ENCODE measurements around the gene ZDHHC3.
"Not testable (repeated sequence)": the region's sequence is repeated elsewhere in the genome, so short reads cannot be mapped to it uniquely, and the experiment has no call there.

Gene ZDHHC3

DNA sequence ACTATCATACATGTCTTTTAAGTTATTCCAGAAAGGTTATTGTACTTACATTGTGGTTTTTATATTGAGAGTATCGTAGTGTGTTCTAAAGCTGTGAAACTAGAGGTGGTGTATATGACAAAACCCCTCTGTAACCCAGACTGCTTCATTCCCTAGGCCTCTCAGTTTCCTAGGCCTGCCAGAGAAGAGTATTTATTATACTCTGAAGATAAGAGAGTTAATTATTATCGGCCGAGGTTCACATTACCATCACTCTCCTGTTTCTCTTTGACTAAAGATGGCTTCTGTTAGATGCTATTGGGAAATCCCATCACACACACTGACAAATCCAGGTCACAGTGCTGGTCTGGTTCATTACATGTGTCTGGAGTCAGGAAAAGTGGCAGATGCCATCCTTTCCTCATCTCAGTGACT, 20.6 kb upstream of the ZDHHC3 start:
- DNase-seq (ENCODE audit: low read depth, low spot score), result no peak

DNA sequence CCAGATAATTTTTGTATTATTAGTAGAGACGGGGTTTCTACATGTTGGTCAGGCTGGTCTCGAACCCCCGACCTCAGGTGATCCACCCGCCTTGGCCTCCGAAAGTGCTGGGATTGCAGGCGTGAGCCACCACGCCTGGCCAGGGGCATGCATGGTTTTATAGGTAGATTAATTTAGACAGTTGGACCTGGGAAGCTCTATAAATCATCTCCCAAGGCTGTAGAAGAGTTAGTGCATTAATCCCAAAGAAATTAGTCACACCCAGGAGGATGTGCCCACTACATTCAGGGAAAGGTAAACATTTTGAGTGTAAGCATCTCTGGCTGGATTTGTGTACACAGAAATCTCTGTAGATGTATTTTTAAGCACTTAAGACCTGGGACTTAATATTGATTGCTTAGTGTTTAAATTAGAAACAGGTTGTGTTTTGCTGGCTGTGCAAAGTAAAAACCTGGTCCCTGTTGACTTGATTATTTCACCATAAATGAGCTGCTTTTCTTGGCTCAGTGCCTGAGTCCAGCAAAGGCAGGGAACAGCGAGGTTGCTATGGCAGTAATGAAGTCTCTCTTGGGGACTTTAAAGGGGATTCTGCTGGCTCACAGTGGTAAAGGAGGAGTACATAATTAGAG, 19.3 kb upstream of the ZDHHC3 start:
- no peak for DNase-seq (ENCODE audit: low read depth, low spot score)

GRCh38 chr3:44993471-44994205, 17.7 kb upstream of the ZDHHC3 start:
- no peak for DNase-seq (ENCODE audit: low read depth, low spot score)

GRCh38 chr3:44992555-44993470, 16.8 kb upstream of the ZDHHC3 start:
- no peak for DNase-seq (ENCODE audit: low read depth, low spot score)

- DNase-seq (ENCODE audit: low read depth, low spot score), result no peak
These were observed 15.4 kb upstream of the ZDHHC3 start for GRCh38 chr3:44991326-44991725.

GRCh38 chr3:44989636-44990373, 13.8 kb upstream of the ZDHHC3 start:
- DNase-seq (ENCODE audit: low read depth, low spot score), result no peak

- no peak for DNase-seq (ENCODE audit: low read depth, low spot score)
These were observed 13.2 kb upstream of the ZDHHC3 start for GRCh38 chr3:44989141-44989540.

- DNase-seq (ENCODE audit: low read depth, low spot score), result no peak
These were observed 12.1 kb upstream of the ZDHHC3 start for GRCh38 chr3:44988073-44988472.

DNA sequence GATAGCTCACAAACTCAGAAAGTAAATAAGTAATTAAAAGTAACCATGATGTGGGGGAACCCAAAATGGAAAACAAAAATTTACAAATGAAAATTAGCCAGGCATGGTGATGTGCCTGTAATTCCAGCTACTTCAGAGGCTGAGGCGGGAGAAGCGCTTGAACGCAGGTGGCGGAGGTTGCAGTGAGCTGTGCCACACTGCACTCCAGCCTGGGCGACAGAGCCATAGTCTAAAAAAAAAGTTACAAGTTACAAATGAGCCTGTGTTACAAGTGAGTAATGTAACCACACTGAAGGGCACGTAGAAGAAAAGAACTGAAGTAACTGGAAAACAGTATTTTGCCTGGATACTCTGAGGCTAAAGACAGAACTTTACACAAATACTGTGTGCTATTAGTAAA, 11.4 kb upstream of the ZDHHC3 start:
- DNase-seq (ENCODE audit: low read depth, low spot score), result no peak

DNA sequence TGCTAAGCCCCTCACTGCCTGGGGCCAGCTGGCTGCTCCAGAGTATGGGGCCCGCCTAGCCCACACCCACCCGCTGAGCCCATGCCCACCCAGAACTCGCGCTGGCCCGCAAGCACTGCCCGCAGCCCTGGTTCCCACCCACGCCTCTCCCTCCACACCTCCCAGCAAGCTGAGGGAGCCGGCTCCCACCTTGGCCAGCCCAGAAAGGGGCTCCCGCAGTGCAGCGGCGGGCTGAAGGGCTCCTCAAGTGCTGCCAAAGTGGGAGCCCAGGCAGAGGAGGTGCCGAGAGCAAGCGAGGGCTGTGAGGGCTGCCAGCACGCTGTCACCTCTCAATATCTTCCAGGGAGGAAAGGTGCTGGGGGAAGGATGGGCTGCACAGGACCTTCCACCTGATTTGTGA, 10.4 kb upstream of the ZDHHC3 start:
- not testable (repeated sequence) for DNase-seq (ENCODE audit: low read depth, low spot score)

- no peak for DNase-seq (ENCODE audit: low read depth, low spot score)
These were observed 8.4 kb upstream of the ZDHHC3 start for GRCh38 chr3:44984335-44984734.

DNA sequence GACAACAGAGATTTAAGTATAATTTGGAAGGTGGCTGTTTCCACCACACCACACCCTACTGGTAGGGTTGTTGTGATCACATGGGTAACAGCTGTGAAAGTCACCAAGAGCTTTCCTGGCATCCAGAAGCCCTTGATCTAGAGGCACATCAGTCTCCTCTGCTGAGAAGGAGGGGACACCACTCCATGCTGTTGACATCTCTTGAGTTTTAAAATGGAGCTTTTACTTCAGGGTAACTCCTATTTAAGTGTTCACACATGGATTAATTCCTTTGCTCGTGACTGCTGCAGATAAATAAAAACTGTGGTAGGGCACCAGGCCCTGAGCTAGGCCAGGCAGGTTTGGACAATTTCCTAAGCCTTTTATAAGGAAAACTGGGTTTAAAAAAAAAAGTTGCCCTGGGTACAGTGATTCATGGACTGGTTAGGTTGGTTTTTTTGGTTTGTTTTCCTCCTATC, 7.5 kb upstream of the ZDHHC3 start:
- DNase-seq (ENCODE audit: low read depth, low spot score), result no peak

GRCh38 chr3:44982817-44983216, 6.8 kb upstream of the ZDHHC3 start:
- no peak for DNase-seq (ENCODE audit: low read depth, low spot score)

DNA sequence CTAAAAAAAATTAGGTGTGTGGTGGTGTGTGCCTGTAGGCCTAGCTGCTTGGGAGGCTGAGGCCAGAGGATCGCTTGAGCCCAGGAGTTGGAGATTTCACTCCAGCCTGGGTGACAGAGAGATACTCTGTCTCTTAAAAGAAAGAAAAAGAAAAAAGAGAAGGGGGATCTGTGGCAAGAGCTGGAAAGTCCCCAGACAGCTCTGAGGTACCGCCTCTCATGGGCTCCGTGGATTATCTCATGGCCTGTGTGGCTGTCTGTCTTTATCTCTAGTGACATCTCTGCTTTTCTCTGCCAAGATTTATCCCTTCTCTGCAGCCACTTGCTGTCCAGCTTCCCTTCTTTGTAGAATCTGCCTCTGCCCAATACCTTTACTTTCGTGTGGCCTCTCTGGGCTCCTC, 5.8 kb upstream of the ZDHHC3 start:
- DNase-seq (ENCODE audit: low read depth, low spot score), result no peak

GRCh38 chr3:44981220-44981619, 5.2 kb upstream of the ZDHHC3 start:
- no peak for DNase-seq (ENCODE audit: low read depth, low spot score)

DNA sequence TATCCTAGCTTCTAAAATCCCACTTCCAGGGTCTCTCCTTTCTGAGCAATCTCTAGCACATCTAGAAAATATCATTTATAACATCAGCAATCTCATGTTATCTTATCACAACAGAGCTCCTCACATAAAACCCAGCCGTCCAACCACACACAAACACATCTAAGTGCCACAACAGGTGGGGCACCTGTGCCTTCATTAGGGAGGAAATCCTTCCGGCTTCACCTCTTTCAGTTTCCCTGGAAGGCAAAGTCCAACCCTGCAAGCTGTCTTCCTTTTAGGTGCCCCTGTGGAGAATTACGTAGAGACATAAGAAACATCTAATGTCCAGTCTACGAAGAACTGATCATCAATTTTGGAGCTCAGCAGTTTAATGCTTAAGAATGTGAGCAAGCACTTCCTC, 1.6 kb downstream of the ZDHHC3 start:
- no peak for DNase-seq (ENCODE audit: low read depth, low spot score)

GRCh38 chr3:44970926-44971490, 5.0 kb downstream of the ZDHHC3 start:
- no peak for DNase-seq (ENCODE audit: low read depth, low spot score)

DNA sequence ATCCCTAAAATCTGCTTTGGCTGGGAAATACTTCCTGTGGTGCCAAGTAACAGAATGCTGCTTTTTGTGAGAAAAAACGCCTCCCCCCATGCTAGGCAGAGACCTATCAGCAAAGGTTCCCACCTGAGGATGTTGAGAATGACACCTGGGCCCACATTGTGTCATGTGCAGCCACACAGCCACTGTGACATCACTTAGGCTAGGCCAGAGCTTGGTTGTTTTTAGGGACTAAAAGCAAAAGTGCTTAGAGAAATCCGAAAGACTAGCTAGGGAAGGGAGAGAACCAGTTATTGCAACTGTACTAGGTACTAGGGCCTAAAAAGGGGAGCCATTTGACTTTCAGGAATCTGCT, 6.2 kb downstream of the ZDHHC3 start:
- no peak for DNase-seq (ENCODE audit: low read depth, low spot score)

DNA sequence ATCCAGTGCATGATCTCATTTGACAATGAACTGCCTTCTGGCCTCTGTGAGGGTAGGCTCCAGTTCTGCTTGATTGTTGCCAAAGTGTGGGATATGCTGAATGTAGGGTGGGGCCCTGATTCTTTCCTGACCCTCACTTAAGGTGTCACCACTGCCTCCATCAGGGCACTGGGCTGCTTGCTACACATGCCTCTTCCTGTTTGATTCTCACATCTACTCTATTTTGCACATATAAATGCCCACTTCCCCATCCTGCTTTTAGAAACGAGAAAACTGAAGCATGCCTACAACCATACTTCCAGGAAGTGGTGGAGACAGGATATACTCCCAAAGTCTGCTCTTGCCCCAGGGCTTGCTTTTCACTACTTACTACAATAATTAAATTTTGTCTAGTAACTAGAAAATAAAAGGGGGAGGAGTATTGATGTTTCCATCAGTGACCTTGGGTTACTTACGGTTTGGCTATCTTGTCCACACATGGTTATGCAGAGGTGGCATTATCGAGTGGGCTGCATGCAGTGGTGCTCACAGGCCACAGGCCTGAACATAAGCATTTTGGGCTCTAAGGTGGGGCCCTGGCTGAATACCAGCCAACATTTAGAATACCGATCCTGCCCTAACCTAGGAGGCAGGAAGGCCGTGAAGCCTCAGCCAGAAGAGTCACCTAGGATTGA, 6.7 kb downstream of the ZDHHC3 start:
- no peak for DNase-seq (ENCODE audit: low read depth, low spot score)

GRCh38 chr3:44968447-44968858, 7.5 kb downstream of the ZDHHC3 start:
- DNase-seq (ENCODE audit: low read depth, low spot score), result no peak

DNA sequence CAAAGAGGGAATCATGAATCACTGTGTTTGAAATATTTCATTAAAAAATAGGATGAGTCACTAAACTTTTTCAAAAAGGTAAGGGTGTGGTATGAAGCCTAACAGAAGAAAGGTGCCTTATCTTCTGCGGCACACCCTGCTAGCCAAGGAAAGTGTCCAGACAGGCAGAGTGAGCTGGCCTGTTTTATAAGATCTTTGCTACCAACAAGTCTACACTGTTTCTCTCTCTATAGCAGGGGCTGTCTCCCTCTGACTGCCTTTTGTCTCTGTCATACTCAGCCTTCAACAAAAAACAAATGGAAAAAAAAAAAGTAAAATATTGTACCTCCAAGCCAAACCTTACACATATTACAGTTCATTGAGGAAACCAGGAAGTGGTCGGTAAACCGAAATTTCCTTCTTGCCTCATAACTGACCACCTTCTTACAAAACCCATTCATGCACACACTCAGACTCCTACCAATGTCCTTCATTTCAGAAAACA, 9.1 kb downstream of the ZDHHC3 start:
- no peak for DNase-seq (ENCODE audit: low read depth, low spot score)
